H1 (cell line): Measurements from ENCODE around the gene SESN3. TPM values are rescaled to one million over a fixed set of nuclear protein-coding genes. Genes with fewer than 3 reads are reported as not detected.

ENCODE experiments used
- CTCF ChIA-PET: fragments of 300-600 bp; sonication (Branson Sonifier 250); formaldehyde crosslinking; loops from one replicate; lab custom pipeline; 2021; ENCODE audit not compliant: partially characterized antibody; lab: Charles Lee
- POLR2A ChIA-PET: fragments of 300-600 bp; sonication (Branson Sonifier 250); formaldehyde crosslinking; loops from one replicate; lab custom pipeline; 2021; ENCODE audit warnings: inconsistent platforms; ENCODE audit not compliant: partially characterized antibody; lab: Charles Lee
- DNase-seq, 2 experiments: peaks; one replicate each; pipeline versions ENCODE4 v3.0.0 to v3.0.0-alpha.2; 2010 to 2022; ENCODE audit warnings: low spot score in 2 of 2, low read depth in 1 of 2, mixed read lengths in 1 of 2
- FAIRE-seq: peaks from 2 replicates; lab custom pipeline; 2011; peaks lifted over from hg19 to GRCh38; lab: Jason Lieb, UNC
- H2AFZ ChIP-seq: 2 replicates; pipeline ENCODE4 v1.8.1; 2012; ENCODE audit warnings: low read length, inconsistent platforms
- H2AK5ac ChIP-seq: 2 replicates; pipeline ENCODE4 v1.6.1; 2013; ENCODE audit warnings: low read depth, low read length
- H2BK120ac ChIP-seq: replicated peaks from 2 replicates; pipeline ENCODE3; 2013; ENCODE audit warnings: low read depth, low read length, inconsistent platforms
- H2BK12ac ChIP-seq: 2 replicates; pipeline ENCODE4 v1.6.1; 2013; ENCODE audit warnings: low read depth, low read length
- H2BK15ac ChIP-seq: 2 replicates; pipeline ENCODE4 v1.6.1; 2013; ENCODE audit warnings: low read length
- H2BK20ac ChIP-seq: 2 replicates; pipeline ENCODE4 v1.6.1; 2013; ENCODE audit warnings: low read length
- H2BK5ac ChIP-seq: 2 replicates; pipeline ENCODE4 v1.6.1; 2013; ENCODE audit warnings: low read depth, low read length
- H3K14ac ChIP-seq: 2 replicates; pipeline ENCODE4 v1.6.1; 2013; ENCODE audit warnings: inconsistent platforms; ENCODE audit not compliant: insufficient read length
- H3K18ac ChIP-seq: 2 replicates; pipeline ENCODE4 v1.6.1; 2013; ENCODE audit warnings: low read length; ENCODE audit errors: extremely low read depth
- H3K23ac ChIP-seq: 2 replicates; pipeline ENCODE4 v1.6.1; 2013; ENCODE audit warnings: inconsistent platforms; ENCODE audit not compliant: insufficient read length
- H3K23me2 ChIP-seq: 2 replicates; pipeline ENCODE4 v1.6.1; 2013; ENCODE audit warnings: low read depth, low read length
- H3K27ac ChIP-seq: 2 replicates; pipeline ENCODE4 v1.6.1; 2011; ENCODE audit warnings: low read depth, low read length, inconsistent platforms
- H3K27me3 ChIP-seq, 4 experiments: replicated peaks in 1 of 4; 1 replicate in 1 of 4; 2 replicates in 3 of 4; pipeline versions ENCODE4 v1.6.1 to v1.8.1; 2011 to 2013; ENCODE audit warnings: low read length in 3 of 4, mild to moderate bottlenecking in 3 of 4, inconsistent platforms in 2 of 4, mixed read lengths in 2 of 4, moderate library complexity in 1 of 4; ENCODE audit not compliant: control insufficient read depth in 3 of 4, insufficient read depth in 3 of 4; ENCODE audit errors: extremely low read depth in 1 of 4
- H3K36me3 ChIP-seq, 4 experiments: 2 replicates each; pipeline versions ENCODE4 v1.6.1 to v1.8.1; 2011 to 2013; ENCODE audit warnings: mild to moderate bottlenecking in 4 of 4, low read length in 3 of 4, moderate library complexity in 2 of 4, control low read depth in 1 of 4, inconsistent platforms in 1 of 4; ENCODE audit not compliant: insufficient read depth in 4 of 4, control insufficient read depth in 2 of 4
- H3K4ac ChIP-seq: replicated peaks from 2 replicates; pipeline ENCODE3; 2013; ENCODE audit warnings: low read length, low read depth, mixed read lengths, inconsistent platforms; ENCODE audit not compliant: insufficient read length
- H3K4me1 ChIP-seq, 4 experiments: replicated peaks in 1 of 4; 1 replicate in 1 of 4; 2 replicates in 3 of 4; pipeline versions ENCODE4 v1.6.1 to v1.8.1; 2011 to 2013; ENCODE audit warnings: low read length in 3 of 4, inconsistent platforms in 2 of 4, mixed read lengths in 1 of 4; ENCODE audit not compliant: insufficient read depth in 4 of 4, control insufficient read depth in 3 of 4
- H3K4me2 ChIP-seq, 2 experiments: 2 replicates each; pipeline versions ENCODE4 v1.6.1 to v1.8.1; 2011 to 2013; ENCODE audit warnings: low read depth in 2 of 2, low read length in 2 of 2, control low read depth in 1 of 2, inconsistent platforms in 1 of 2, mild to moderate bottlenecking in 1 of 2; ENCODE audit not compliant: insufficient read depth in 1 of 2
- H3K4me3 ChIP-seq, 4 experiments: fragments of 200-600, 300-600 bp in 1 of 4; sonication (generic), shearing (Covaris generic), sonication (Bioruptor Twin) in 1 of 4; 2 replicates each; pipeline versions ENCODE4 v1.5.1 to v1.8.1; 2011 to 2016; ENCODE audit warnings: low read length in 4 of 4, low read depth in 3 of 4, control low read depth in 2 of 4, inconsistent platforms in 2 of 4, mild to moderate bottlenecking in 2 of 4, mixed read lengths in 1 of 4, moderate library complexity in 1 of 4; ENCODE audit not compliant: insufficient read depth in 2 of 4; ENCODE audit errors: extremely low read depth in 1 of 4
- H3K56ac ChIP-seq: replicated peaks from 2 replicates; pipeline ENCODE3; 2013; ENCODE audit warnings: low read depth, mild to moderate bottlenecking, mixed read lengths, low read length, inconsistent platforms; ENCODE audit not compliant: insufficient read length
- H3K79me1 ChIP-seq: 2 replicates; pipeline ENCODE4 v1.6.1; 2013; ENCODE audit warnings: low read depth, low read length, control low read depth
- H3K79me2 ChIP-seq, 2 experiments: 2 replicates each; pipeline versions ENCODE4 v1.6.1 to v1.8.1; 2012 to 2013; ENCODE audit warnings: low read length in 2 of 2, mild to moderate bottlenecking in 2 of 2, inconsistent platforms in 1 of 2; ENCODE audit not compliant: insufficient read depth in 2 of 2, control insufficient read depth in 1 of 2
- H3K9ac ChIP-seq, 4 experiments: replicated peaks in 1 of 4; 1 replicate in 1 of 4; 2 replicates in 3 of 4; pipeline versions ENCODE4 v1.6.1 to v1.8.1; 2011 to 2013; ENCODE audit warnings: low read depth in 3 of 4, low read length in 3 of 4, control low read depth in 2 of 4, mild to moderate bottlenecking in 2 of 4, moderate library complexity in 2 of 4, inconsistent platforms in 1 of 4; ENCODE audit errors: extremely low read depth in 1 of 4
- H3K9me3 ChIP-seq, 2 experiments: 2 replicates each; pipeline versions ENCODE4 v1.6.1 to v1.8.1; 2012 to 2013; ENCODE audit warnings: mild to moderate bottlenecking in 2 of 2, moderate library complexity in 2 of 2, control low read depth in 1 of 2, inconsistent platforms in 1 of 2, low read depth in 1 of 2, low read length in 1 of 2, mixed read lengths in 1 of 2; ENCODE audit not compliant: insufficient read depth in 2 of 2
- H4K20me1 ChIP-seq, 2 experiments: replicated peaks in 1 of 2; 2 replicates each; pipeline versions ENCODE3 to v1.8.1; 2011 to 2013; ENCODE audit warnings: inconsistent platforms in 2 of 2, low read length in 2 of 2, mild to moderate bottlenecking in 1 of 2; ENCODE audit not compliant: insufficient read depth in 2 of 2, control insufficient read depth in 1 of 2
- H4K5ac ChIP-seq: 2 replicates; pipeline ENCODE4 v1.6.1; 2013; ENCODE audit warnings: low read length, low read depth, mixed read lengths, inconsistent platforms; ENCODE audit not compliant: insufficient read length
- H4K8ac ChIP-seq: 2 replicates; pipeline ENCODE4 v1.8.0; 2013; ENCODE audit warnings: mild to moderate bottlenecking, moderate library complexity, low read length, inconsistent platforms; ENCODE audit not compliant: insufficient read depth; ENCODE audit errors: extremely low read depth
- H4K91ac ChIP-seq: replicated peaks from 2 replicates; pipeline ENCODE3; 2013; ENCODE audit warnings: low read length, mixed read lengths, inconsistent platforms; ENCODE audit not compliant: insufficient read length
- ASH2L ChIP-seq: fragments of 200-600, 300-600 bp; sonication (generic); IDR thresholded peaks from one replicate; pipeline ENCODE4 v1.7.1; 2017; ENCODE audit warnings: low read length
- CBX5 ChIP-seq: fragments of 300-800, 300-1000 bp; sonication (generic); IDR thresholded peaks from 2 replicates; pipeline ENCODE4 v1.7.1; 2016; ENCODE audit warnings: antibody characterized with exemption, low read length, low read depth
- HDAC2 ChIP-seq, 2 experiments: fragments of 300-600 bp in 1 of 2; sonication (generic) in 1 of 2; IDR thresholded peaks; 2 replicates each; pipeline ENCODE4 v1.6.1; 2011 to 2012; ENCODE audit warnings: low read depth in 2 of 2, low read length in 2 of 2, mild to moderate bottlenecking in 2 of 2, moderate library complexity in 2 of 2, borderline replicate concordance in 1 of 2, inconsistent platforms in 1 of 2
- JUN ChIP-seq: IDR thresholded peaks from 2 replicates; pipeline ENCODE4 v1.6.1; 2011; ENCODE audit warnings: low read depth, mild to moderate bottlenecking, improper control_type of control experiment, low read length
- KDM1A ChIP-seq: fragments of 200-600, 300-600 bp; sonication (generic); IDR thresholded peaks from 2 replicates; pipeline ENCODE4 v1.7.1; 2016; ENCODE audit warnings: mild to moderate bottlenecking, low read length, borderline replicate concordance
- NANOG ChIP-seq: IDR thresholded peaks from 2 replicates; pipeline ENCODE4 v1.6.1; 2011; ENCODE audit warnings: low read length, low read depth, mild to moderate bottlenecking, inconsistent platforms; ENCODE audit not compliant: insufficient read depth, poor library complexity, severe bottlenecking
- NRF1 ChIP-seq: IDR thresholded peaks from 2 replicates; pipeline ENCODE4 v1.6.1; 2011; ENCODE audit warnings: mild to moderate bottlenecking, low read depth, low read length, improper control_type of control experiment
- POU5F1 ChIP-seq: IDR thresholded peaks from 2 replicates; pipeline ENCODE4 v1.6.1; 2011; ENCODE audit warnings: low read depth, mild to moderate bottlenecking, low read length, moderate library complexity
- RBBP5 ChIP-seq: IDR thresholded peaks from 2 replicates; pipeline ENCODE4 v1.7.1; 2012; ENCODE audit warnings: low read depth, mild to moderate bottlenecking, inconsistent platforms, low read length, moderate library complexity, borderline replicate concordance
- SIX5 ChIP-seq: IDR thresholded peaks from 2 replicates; pipeline ENCODE4 v1.6.1; 2011; ENCODE audit warnings: mild to moderate bottlenecking, low read depth, low read length
- SP4 ChIP-seq: IDR thresholded peaks from 2 replicates; pipeline ENCODE4 v1.6.1; 2012; ENCODE audit warnings: low read length, inconsistent platforms
- TAF1 ChIP-seq: IDR thresholded peaks from 2 replicates; pipeline ENCODE4 v1.6.1; 2011; ENCODE audit warnings: mild to moderate bottlenecking, low read depth, low read length
- YY1 ChIP-seq: IDR thresholded peaks from 2 replicates; pipeline ENCODE4 v1.6.1; 2011; ENCODE audit warnings: low read depth, mild to moderate bottlenecking, low read length
- WGBS, 2 experiments: shearing (Covaris generic) in 1 of 2; methylation state at CpG; one replicate each; pipeline versions ENCODE4 v1.1.6 to v1.1.7; 2013 to 2015; ENCODE audit warnings: low lambda C conversion rate in 2 of 2, mixed read lengths in 2 of 2, inconsistent platforms in 1 of 2, low coverage in 1 of 2, missing lambda C conversion rate in 1 of 2; ENCODE audit not compliant: insufficient replicate concordance in 2 of 2, insufficient coverage in 1 of 2, insufficient read length in 1 of 2; ENCODE audit errors: extremely low coverage in 1 of 2, missing lambda C conversion rate in 1 of 2; 5-methylcytosine and 5-hydroxymethylcytosine counted together
- polyA plus RNA-seq, 7 experiments: library from polyadenylated mRNA; depleted of rRNA in 3 of 7; stranded (reverse) in 5 of 7; unstranded in 2 of 7; fragments of >200 nt in 5 of 7; fragments of 200-250 nt in 2 of 7; gene quantifications; 1 replicate in 5 of 7; 2 replicates in 1 of 7; 4 replicates in 1 of 7; pipeline versions ENCODE4 v1.2.1 to v1.2.3, GENCODE V29; 2011 to 2013; ENCODE audit warnings: missing spikeins in 2 of 7, mixed read lengths in 2 of 7
- total RNA-seq: library from RNA; stranded (reverse); fragmentation: NEBNext Ultra II Directional; extraction: Animal tissue kit (Norgen Biotek cat#: 25700); gene quantifications from 2 replicates; pipeline ENCODE4 v1.2.1, GENCODE V29; 2021
- TF ChIP-seq, protein P1 (sequence below): IDR thresholded peaks from 2 replicates; pipeline ENCODE4 v1.6.1; 2011; ENCODE audit warnings: low read length, improper control_type of control experiment

SESN3 gene
- total and polyA plus RNA-seq, 2 of the 8 experiments (the other 6 are each of a cell fraction or from before 2014, with no cell fraction given): 10.2 to 31.1 TPM

DNA sequence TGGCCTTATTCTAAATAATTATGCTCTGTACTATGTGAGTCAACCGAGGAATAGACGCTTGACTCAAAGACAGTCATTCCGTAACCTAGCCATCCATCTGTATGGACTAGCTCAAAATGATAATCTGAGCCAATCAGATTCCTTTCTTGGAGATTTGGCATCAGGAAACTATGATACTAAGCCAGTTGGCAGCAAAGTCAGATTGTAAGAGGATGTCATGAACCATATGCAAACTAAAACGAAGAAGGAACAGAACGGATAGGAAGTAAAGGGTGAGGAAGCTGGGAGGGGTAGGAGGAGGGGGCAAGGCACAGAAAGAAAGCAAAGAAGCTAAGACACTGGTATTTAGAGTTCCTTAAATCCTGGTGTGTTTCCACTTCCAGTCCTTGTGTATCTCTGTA lies 10.7 kb upstream of the SESN3 start:
- CTCF ChIA-PET: interaction anchor here (1.0 to 1.1 kb wide), 2 partner anchors 119 to 464 kb away, joined by 3 to 5 read pairs; no protein-coding TSS in a partner anchor
- H2BK120ac ChIP-seq: no peak overlapping the region
- H3K27ac ChIP-seq: no peak overlapping the region
- no peak overlapping the region for H3K23ac ChIP-seq
- H3K14ac ChIP-seq: no peak overlapping the region
- no peaks in the 10 kb centered on the region for H3K79me1 ChIP-seq
- no peaks in the 10 kb centered on the region for H3K9me3 ChIP-seq
- H2AK5ac ChIP-seq: no peak overlapping the region
- WGBS, 2 experiments: 74% methylated on average over 5 of the region's 5 CpGs; no CpG with 5 or more reads in 1 of the 2 experiments
- H2BK20ac ChIP-seq: no peak overlapping the region
- H3K4ac ChIP-seq: no peak overlapping the region
- H3K9ac ChIP-seq: no peak overlapping the region
- no peak overlapping the region; the same call in 1 of the 2 replicates for H2BK15ac ChIP-seq
- no peak overlapping the region for H4K8ac ChIP-seq
- no peak overlapping the region for H3K56ac ChIP-seq
- no peak overlapping the region for H3K4me2 ChIP-seq
- DNase-seq (no peak), FAIRE-seq (no peak)
- no peaks in the 10 kb centered on the region for H3K36me3 ChIP-seq
- no peak overlapping the region for H4K91ac ChIP-seq
- no peak overlapping the region for H2BK12ac ChIP-seq
- no peaks in the 10 kb centered on the region for H3K23me2 ChIP-seq
- no peaks in the 10 kb centered on the region for H3K27me3 ChIP-seq
- H2AFZ ChIP-seq: no peak overlapping the region; the same call in 1 of the 2 replicates
- H4K5ac ChIP-seq: no peak overlapping the region
- no peaks in the 10 kb centered on the region for H3K79me2 ChIP-seq
- no peak overlapping the region for H3K18ac ChIP-seq
- H2BK5ac ChIP-seq: no peak overlapping the region
- peaks cover 0 to 12% (median 3%) of the 10 kb centered on the region in 4 experiments; a peak in 4 of 7 replicates for H3K4me1 ChIP-seq
- POLR2A ChIA-PET: interaction anchor here (1.2 to 1.4 kb wide), 2 partner anchors 9 to 33 kb away, joined by 3 to 8 read pairs; no protein-coding TSS in a partner anchor
- no peak overlapping the region for H3K4me3 ChIP-seq
- H4K20me1 ChIP-seq: no peaks in the 10 kb centered on the region
- no peak for TF ChIP-seq ASH2L
- no peak for TF ChIP-seq KDM1A
- TF ChIP-seq NANOG: no peak
- no peak for TF ChIP-seq TAF1
- no peak for TF ChIP-seq YY1
- TF ChIP-seq NRF1: no peak
- TF ChIP-seq HDAC2 (IDR thresholded peaks at IDR 0.05; ENCODE audit: borderline replicate concordance in 1 of 2, low read depth in 2 of 2, low read length in 2 of 2): no peak
- TF ChIP-seq RBBP5: no peak
- TF ChIP-seq POU5F1: no peak
- TF ChIP-seq, protein P1, sequence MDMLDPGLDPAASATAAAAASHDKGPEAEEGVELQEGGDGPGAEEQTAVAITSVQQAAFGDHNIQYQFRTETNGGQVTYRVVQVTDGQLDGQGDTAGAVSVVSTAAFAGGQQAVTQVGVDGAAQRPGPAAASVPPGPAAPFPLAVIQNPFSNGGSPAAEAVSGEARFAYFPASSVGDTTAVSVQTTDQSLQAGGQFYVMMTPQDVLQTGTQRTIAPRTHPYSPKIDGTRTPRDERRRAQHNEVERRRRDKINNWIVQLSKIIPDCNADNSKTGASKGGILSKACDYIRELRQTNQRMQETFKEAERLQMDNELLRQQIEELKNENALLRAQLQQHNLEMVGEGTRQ: no peak
- no peak for TF ChIP-seq SP4
- no peak for TF ChIP-seq SIX5
- TF ChIP-seq CBX5: no peak
- TF ChIP-seq JUN: no peak
